Calu3 (cell line): Measurements from ENCODE around the gene PAPPA2. TPM values are rescaled to one million over a fixed set of nuclear protein-coding genes. Genes with fewer than 3 reads are reported as not detected.
A peak's percentile ranks its signal among the peaks of the same experiment; 100 is the strongest.

ENCODE experiments used
- BruUV-seq: library from RNA; stranded (reverse); fragments of 400-500 nt; replicated peaks from 2 replicates; lab custom pipeline; 2021; lab: Mats Ljungman, UMichigan
- CTCF ChIA-PET: fragments of 300-600 bp; sonication (Branson Sonifier 250); formaldehyde crosslinking; loops from one replicate; lab custom pipeline; 2022; ENCODE audit warnings: antibody characterized with exemption; lab: Charles Lee
- DNase-seq: peaks from one replicate; pipeline ENCODE4 v3.0.0; 2022
- H3K27ac Mint-ChIP-seq: one replicate; pipeline ENCODE4 v1.8.0; 2022; ENCODE audit warnings: mixed read lengths; ENCODE audit not compliant: unreplicated experiment
- H3K27me3 Mint-ChIP-seq: one replicate; pipeline ENCODE4 v1.8.0; 2022; ENCODE audit warnings: mixed read lengths; ENCODE audit not compliant: unreplicated experiment
- H3K36me3 Mint-ChIP-seq: one replicate; pipeline ENCODE4 v1.8.0; 2022; ENCODE audit warnings: mild to moderate bottlenecking, moderate library complexity, mixed read lengths; ENCODE audit not compliant: insufficient read depth, unreplicated experiment
- H3K4me1 Mint-ChIP-seq: one replicate; pipeline ENCODE4 v1.8.0; 2022; ENCODE audit warnings: mild to moderate bottlenecking, low read depth, mixed read lengths; ENCODE audit not compliant: unreplicated experiment
- H3K4me3 Mint-ChIP-seq: one replicate; pipeline ENCODE4 v1.8.0; 2022; ENCODE audit warnings: mild to moderate bottlenecking, low read depth, moderate library complexity, mixed read lengths; ENCODE audit not compliant: unreplicated experiment
- H3K9me3 Mint-ChIP-seq: one replicate; pipeline ENCODE4 v1.8.0; 2022; ENCODE audit warnings: low read depth, mixed read lengths; ENCODE audit not compliant: unreplicated experiment
- intact Hi-C: fragments of 100-400 bp; cut with micrococcal nuclease; formaldehyde crosslinking; loops from one replicate; pipeline ENCODE4 v1.10.0; 2022; ENCODE audit not compliant: unreplicated experiment
- total RNA-seq: library from RNA; stranded (reverse); gene quantifications from 2 replicates; pipeline ENCODE4 v1.2.3, GENCODE V29; 2022
- TF ChIP-seq, protein P1 (sequence below): fragments of 200-600 bp; IDR thresholded peaks from one replicate; pipeline ENCODE4 v1.8.0; 2022; ENCODE audit warnings: antibody characterized with exemption; ENCODE audit not compliant: unreplicated experiment

PAPPA2 gene
- total RNA-seq, 1 experiment from 2014 or later, result 0.14 TPM

DNA sequence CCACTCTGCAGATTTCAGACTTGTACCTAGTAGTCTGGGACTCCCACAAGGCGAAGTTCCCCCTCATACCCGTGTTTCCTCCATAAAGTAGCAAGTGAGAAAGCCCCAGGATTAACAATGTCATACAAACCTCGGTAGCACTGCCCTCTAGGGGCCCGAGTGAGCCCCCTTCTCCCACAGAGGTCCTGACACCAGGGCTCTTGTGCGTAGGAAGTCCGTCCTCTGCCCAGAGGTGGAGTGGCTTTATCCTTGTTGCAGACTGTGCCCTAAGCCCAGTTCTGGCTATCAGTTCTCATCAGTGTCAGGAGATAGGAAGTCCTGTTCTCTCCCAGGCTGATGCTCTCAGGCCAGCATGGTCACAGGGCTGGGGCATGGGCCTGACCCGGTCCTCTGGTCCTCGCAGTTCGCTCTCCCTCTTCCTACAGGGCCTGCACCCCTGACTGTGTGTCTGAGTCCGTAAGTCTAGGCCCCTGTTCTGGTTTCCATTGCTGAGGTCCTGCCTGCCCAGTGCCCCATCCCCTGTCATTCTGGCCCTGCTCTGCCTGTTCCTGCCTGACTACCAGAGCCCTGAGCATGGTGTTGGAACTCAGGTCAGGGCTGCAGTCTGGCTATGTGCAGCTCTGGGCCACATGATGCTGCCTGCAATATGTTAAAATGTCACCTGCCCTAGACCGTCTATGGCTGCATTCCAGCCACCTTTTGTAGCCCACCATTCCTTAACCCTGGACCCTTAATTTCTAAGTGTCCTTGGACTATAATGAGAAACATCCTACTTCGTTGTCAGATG lies 416.0 kb downstream of the PAPPA2 start:
- DNase-seq, result no peak
- H3K4me3 Mint-ChIP-seq, result no peak overlapping the region
- no TSS peak for BruUV-seq
- H3K9me3 Mint-ChIP-seq, result no peaks in the 10 kb centered on the region
- intact Hi-C loops, result no loop called here
- peaks cover 53% of the 10 kb centered on the region for H3K27me3 Mint-ChIP-seq
- no peak overlapping the region for H3K27ac Mint-ChIP-seq
- TF ChIP-seq, protein P1, sequence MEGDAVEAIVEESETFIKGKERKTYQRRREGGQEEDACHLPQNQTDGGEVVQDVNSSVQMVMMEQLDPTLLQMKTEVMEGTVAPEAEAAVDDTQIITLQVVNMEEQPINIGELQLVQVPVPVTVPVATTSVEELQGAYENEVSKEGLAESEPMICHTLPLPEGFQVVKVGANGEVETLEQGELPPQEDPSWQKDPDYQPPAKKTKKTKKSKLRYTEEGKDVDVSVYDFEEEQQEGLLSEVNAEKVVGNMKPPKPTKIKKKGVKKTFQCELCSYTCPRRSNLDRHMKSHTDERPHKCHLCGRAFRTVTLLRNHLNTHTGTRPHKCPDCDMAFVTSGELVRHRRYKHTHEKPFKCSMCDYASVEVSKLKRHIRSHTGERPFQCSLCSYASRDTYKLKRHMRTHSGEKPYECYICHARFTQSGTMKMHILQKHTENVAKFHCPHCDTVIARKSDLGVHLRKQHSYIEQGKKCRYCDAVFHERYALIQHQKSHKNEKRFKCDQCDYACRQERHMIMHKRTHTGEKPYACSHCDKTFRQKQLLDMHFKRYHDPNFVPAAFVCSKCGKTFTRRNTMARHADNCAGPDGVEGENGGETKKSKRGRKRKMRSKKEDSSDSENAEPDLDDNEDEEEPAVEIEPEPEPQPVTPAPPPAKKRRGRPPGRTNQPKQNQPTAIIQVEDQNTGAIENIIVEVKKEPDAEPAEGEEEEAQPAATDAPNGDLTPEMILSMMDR, result no peak
- H3K36me3 Mint-ChIP-seq, result no peaks in the 10 kb centered on the region
- CTCF ChIA-PET, result no interaction called here
- no peaks in the 10 kb centered on the region for H3K4me1 Mint-ChIP-seq

DNA sequence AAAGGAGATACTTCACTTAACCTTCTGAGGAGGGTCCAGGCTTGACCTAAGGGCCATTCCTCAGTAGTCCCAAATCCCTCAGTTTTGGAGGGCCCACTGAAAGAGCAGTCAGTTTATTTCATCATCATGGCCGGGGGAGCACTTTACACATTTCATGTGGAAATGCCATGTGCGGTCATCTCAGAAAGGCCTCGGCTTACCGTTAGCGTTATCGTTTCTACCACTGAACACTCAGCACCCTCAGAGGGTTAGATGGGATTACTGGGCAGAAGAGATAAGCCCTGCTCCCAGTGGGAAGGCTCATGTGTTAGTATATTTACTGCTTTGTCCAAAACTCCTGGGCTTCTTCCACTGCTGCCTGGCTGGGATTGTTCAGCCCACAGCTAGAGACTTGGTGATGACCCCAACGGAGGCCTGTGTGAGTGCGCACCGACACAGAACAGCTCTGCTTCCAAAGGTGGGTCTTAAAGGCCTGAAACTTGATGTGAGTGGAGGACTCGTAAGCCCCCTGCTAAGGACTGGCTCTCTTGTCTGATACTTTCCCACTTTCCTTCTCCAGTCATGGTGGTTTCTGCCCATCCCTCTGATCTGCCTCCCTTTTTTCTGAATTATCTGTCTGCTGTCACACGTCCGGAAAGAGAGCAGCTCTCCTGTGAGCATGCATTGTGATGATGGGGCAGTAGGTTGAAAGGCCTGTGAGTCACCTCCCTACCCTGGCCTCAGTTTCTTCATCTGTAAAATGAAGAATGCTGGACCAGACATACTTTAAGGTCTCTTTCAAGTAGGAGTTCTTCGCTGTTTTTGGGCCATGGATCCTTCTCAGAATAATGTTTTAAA lies 417.0 kb downstream of the PAPPA2 start:
- BruUV-seq, result no TSS peak
- Mint-ChIP-seq H3K4me3 (no peak overlapping the region), H3K27me3 (peaks cover 48% of the 10 kb centered on the region), H3K4me1 (no peaks in the 10 kb centered on the region), H3K27ac (no peak overlapping the region), H3K9me3 (no peaks in the 10 kb centered on the region), H3K36me3 (no peaks in the 10 kb centered on the region)
- intact Hi-C loops, result no loop called here
- TF ChIP-seq, protein P1, result no peak
- CTCF ChIA-PET, result interaction anchor here (1.0 kb wide), 1 partner anchor 505 kb away, joined by 3 read pairs; no protein-coding TSS in a partner anchor
- no peak for DNase-seq

DNA sequence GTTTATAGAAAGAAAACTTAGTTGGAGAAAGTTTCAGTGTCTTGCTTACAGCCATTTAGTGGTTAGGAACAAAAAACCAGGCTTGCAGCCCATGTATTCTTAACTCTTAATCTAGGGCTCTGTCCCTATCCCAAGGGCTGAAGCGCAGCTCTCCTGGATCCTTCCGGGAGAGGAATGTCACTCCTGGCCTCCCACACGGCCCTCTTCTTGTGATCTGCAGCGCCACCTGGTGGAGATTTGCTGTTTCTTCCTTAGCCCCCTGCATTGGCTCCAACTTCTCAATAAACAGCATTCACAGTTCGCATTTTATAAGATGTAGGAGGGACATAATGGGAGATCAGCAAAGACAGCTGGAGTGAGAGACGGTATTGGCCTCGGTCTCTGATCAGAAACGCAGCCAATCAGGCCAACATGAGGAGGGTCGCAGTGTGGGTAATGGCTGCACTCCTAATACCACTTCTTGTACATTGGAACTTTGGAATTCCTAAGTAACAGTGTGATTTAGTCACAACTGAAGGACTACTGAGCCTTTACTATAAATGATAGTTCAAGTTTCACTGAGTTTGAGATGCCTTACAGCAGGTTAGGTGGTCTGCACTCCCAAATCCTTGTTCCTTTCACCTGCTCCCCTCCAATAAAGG lies 418.1 kb downstream of the PAPPA2 start:
- H3K9me3 Mint-ChIP-seq, result no peaks in the 10 kb centered on the region
- no peaks in the 10 kb centered on the region for H3K4me1 Mint-ChIP-seq
- H3K27ac Mint-ChIP-seq, result no peak overlapping the region
- intact Hi-C loops, result loop anchor here (1.0 kb wide), 2 partner anchors 321 to 506 kb away; no protein-coding TSS in a partner anchor
- no peaks in the 10 kb centered on the region for H3K36me3 Mint-ChIP-seq
- CTCF ChIA-PET, result interaction anchor here (1.0 kb wide), 1 partner anchor 506 kb away, joined by 3 read pairs; no protein-coding TSS in a partner anchor
- TF ChIP-seq, protein P1, result peak; percentile 93
- H3K27me3 Mint-ChIP-seq, result peaks cover 52% of the 10 kb centered on the region
- no TSS peak for BruUV-seq
- no peak overlapping the region for H3K4me3 Mint-ChIP-seq
- peak; percentile 81 for DNase-seq

DNA sequence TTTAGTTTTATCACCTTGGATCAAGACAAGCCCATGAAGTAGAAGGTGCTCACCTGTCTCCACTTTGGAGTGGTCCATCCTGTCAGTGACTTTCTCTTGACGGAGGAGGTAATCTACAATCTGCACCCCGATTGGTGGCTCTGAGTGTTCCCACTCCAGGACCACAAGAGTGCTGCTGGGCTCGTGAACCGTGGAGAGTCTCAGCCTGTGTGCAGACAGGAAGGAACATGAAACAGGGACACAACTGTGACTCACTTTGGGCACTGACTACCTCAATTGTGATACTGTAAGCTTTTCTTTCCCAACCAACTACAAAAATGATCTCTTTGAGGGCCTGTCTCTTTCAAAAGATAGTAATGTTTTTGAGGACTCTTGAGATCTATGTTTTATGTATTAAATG lies 421.3 kb downstream of the PAPPA2 start:
- CTCF ChIA-PET, result no interaction called here
- DNase-seq, result no peak
- BruUV-seq, result no TSS peak
- H3K9me3 Mint-ChIP-seq, result no peaks in the 10 kb centered on the region
- H3K27ac Mint-ChIP-seq, result no peak overlapping the region
- intact Hi-C loops, result no loop called here
- no peak overlapping the region for H3K4me3 Mint-ChIP-seq
- TF ChIP-seq, protein P1, result no peak
- no peaks in the 10 kb centered on the region for H3K4me1 Mint-ChIP-seq
- peaks cover 47% of the 10 kb centered on the region for H3K27me3 Mint-ChIP-seq
- H3K36me3 Mint-ChIP-seq, result no peaks in the 10 kb centered on the region
